LoVo (cell line): ENCODE measurements around the gene G3BP1.
A peak's percentile ranks its signal among the peaks of the same experiment; 100 is the strongest.
"Not testable (repeated sequence)": the region's sequence is repeated elsewhere in the genome, so short reads cannot be mapped to it uniquely, and the experiment has no call there.

Source experiments
- DNase-seq: peaks from one replicate; pipeline ENCODE4 v3.0.0-alpha.2; 2016; ENCODE audit warnings: low spot score

The G3BP1 gene

DNA sequence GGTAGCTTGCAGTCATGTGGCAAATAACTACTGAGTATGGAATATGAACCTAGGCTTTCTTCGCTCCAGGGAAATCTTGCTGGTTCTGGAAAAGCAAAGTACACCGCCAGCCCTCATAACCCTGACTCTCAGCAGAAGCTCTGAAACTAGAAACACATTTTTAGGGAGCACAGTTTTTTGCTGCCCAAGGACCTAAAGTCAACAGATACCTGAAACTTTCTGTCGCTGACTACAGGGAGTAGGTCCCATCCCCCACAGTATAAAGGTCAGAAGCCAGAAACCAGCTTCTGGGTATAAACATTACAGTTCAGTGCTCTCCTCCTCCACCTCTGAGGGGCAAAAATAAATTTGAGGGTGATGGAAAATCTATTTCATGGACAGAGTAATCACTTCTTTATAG, 16.4 kb upstream of the G3BP1 start:
- DNase-seq, result no peak

DNA sequence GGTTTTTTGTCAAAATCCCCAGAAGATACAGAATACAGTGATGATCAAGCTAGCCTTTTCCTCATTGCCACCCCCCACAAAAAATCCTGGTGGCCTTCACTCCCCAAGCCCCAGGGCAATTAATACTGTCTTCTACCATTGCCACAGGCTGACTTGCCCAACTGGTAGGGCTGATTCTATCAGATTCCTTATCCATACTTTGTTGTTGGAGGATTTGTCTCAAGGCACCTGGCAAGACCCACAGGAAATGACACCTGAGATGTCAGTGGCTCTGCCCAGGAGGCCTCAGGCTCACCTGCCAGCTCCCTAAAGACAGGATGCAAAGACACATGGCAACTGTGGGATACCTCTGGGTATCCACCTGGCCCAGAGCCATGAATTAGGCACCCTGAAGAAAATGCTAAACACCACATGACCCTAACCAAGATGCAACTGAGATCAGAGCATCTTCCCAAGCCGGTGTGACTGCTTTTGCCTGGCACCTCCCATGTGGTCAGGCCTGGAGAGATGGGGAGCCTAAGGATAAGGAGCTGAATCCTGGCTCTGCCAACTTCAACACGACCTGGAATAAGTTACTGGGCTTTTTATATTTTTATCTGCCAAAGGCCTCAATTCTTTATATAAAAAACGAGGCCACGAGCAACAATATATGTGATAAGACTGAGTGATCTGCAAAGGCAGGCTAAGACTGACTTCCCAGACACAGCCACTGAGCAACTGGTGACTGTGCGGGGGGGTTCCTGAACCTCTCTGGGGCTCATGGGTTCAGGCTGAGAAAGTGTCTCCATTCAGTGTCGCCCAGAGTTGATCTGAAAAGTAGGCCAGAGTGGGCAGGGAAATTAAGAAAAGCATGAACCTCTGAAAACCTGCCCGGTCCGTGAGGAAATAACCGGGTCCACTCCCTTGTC, 14.3 kb upstream of the G3BP1 start:
- DNase-seq, result no peak

GRCh38 chr5:151758141-151758429, 13.7 kb upstream of the G3BP1 start:
- no peak for DNase-seq

DNA sequence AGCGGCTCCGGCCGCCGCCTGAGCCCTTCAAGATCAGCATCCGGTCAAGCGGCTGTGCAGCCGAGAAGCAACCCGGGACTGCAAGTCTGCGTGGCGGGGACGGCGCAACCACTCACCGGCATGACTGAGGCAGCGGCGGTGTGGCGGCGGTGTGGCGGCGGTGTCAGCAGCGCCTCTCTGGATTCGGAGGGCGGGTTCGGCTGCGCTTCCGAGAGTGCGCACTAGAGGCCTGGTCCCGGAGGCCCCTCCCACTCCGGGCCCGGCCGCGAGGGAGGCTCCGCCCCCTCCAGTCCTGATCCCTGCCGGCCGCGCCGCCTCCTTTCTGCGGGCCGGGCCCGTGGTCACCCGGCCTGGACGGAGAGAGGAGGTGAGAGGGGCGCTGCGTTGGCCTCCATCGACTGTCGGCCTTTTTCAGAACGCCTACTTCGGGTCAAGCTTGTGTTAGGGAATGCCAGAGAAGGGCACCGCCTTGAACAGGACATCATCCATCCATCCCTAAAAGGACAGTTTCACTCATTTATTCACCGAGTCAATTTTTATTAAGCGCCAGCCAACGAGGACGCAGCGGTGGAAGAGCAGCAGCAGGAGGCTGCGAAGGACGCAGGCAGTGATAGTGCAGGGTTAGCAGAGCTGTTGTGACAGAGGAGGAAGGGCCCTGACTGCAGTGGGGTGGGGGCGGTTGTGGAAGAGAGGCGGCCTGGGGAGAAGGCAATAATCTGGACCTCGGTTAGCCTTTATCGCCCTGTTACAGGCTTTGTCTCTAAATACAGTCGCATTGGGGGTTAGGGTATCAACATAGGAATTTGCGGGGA, 13.1 kb upstream of the G3BP1 start, which contains the start of gene ATOX1:
Gene ATOX1 (minus strand): TSS at position 202 of the 812 bp plus-strand sequence. CDS start 80 bp downstream, at position 122.
- DNase-seq, result peak; percentile 96

DNA sequence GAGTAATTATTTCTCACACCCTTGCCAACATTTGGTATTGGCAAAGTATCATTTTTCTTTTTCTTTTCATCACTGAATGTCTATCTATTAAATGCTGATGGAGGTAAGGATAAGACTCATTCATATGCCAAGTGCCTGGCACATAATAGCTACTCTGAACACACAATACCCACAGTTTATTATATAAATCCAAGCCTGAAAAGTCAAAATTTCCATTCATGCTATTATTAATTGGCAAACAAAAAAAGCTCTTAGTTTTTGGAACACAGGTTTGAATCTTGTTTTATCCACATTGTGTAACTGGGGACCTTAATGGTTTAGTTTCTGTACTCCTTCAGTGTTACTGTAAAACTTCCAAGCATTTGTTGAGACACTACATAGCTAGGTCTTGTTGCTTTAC, 7.0 kb upstream of the G3BP1 start:
- DNase-seq, result no peak

DNA sequence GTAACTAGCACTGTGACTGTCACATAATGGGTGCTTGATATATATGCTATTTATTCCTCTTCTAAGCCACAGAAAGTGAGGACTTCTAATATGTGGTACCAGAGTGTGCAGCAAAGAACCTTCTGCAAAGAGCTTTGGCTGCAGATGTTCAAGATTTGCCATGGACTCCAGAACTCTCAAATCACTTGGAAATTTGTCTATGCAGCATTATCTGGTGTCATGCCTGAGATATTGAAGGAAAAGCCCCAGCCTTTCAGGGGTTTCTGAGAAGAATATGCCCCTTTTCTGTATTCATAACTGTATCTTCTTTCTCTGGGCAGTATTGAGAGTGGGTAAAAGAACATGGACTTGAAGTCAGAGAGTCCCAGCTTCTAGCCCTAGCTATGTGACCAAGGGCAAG, 4.8 kb upstream of the G3BP1 start:
- DNase-seq, result no peak

GRCh38 chr5:151770383-151771258, 1.1 kb upstream of the G3BP1 start:
- peak; percentile 54 for DNase-seq

DNA sequence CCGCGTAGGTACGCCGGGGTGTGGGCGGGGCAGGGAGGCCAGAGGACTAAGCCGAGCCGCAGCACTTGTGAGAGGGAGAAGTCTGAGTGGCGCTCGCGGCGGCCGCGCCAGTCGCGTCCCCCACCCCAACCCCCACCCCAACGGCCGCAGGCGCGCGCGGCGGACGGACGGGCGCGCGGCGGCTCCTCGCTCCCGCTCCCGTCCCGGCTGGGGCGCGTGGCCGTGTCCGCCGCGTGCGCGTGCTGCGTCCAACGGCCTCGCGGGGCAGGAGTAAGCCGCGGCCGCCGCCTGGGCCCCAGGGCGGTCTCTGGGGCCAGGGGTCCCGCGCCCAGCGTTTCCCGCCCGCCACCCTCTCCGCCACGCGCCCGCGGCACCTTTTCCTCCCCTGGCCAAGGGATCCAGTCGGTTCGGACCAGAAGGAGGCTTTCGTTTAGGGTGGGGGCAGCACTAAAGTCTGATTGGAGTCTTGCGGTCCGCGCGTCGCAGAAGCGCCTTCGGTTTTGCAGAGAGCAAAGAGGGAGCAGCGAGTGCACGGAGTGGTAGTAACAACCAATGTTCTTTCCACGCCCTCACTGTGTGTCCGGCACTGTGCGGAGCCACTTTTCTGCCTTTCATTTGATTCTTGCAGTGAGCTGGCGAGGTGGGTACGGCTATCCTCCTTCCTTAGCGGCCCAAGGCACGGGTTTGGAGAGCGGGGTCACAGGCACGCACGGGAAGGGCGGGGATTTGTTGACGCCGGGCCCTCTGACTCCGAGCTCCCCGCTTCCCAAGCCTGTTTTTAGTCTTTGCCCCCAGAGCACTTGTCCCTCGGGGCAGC, 483 bp downstream of the G3BP1 start:
- DNase-seq, result peak; percentile 15

DNA sequence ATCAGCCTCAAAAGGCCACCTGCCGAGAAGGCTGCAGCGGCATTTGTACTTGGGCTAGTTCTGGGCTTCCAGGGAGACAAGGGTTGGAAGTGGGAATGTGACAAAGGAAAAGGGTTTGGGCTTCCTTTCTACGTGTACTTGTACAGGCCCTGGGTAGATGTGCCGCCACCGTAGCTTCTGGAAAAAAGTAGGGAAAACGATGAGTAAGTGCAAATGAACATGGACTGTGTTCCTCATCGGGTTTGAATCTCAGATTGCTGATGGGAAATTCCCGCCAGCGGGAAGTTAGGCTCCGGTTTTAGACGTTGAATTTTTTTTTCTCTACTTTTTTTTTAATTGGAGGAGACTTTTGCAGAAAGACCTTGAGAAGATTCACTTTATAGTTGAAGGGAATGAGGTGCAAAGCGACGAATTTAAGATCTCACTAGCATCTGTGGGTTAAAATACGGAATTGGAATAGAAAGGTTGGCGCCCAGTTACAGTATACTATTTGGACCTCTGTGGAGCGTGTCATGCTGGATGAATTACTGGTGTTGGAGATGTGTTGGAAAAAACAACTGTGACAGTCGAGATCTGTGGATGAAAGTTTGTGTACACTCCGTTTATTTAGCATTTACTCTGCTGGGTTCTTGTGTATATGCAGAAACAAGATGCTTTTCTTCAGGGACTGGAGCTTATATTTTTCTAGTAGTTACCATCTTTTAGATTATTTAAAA, 1.2 kb downstream of the G3BP1 start:
- DNase-seq, result peak; percentile 6

- no peak for DNase-seq
Measured at GRCh38 chr5:151773951-151774350, 2.2 kb downstream of the G3BP1 start.

DNA sequence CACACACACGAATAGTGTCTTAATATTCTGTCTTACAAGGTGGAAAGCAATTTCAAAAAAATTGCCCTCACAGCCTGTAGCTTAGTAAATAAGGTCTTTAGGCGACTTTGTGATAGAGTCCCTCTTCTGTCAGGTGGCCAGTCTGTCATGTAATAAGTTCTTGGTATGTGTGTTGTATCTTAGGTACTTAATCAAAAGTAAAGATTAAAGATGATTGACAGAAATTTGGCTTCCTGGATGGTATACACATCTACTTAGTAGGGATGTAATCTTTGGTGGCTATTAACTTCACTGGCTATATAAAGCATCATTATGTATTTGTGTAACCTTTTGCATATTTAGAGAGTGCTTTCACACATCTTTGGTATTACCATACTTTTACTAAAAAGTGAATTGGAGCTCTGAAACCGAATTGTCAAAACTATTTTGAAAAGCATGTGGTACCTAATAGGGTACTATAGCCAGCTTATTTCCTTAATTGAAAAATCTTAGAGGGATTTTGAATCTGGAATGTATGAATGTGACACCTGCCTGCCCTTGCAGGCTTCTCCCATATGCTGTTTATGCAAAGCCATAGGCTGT, 3.4 kb downstream of the G3BP1 start:
- no peak for DNase-seq

GRCh38 chr5:151779531-151780125, 7.9 kb downstream of the G3BP1 start:
- DNase-seq, result no peak

DNA sequence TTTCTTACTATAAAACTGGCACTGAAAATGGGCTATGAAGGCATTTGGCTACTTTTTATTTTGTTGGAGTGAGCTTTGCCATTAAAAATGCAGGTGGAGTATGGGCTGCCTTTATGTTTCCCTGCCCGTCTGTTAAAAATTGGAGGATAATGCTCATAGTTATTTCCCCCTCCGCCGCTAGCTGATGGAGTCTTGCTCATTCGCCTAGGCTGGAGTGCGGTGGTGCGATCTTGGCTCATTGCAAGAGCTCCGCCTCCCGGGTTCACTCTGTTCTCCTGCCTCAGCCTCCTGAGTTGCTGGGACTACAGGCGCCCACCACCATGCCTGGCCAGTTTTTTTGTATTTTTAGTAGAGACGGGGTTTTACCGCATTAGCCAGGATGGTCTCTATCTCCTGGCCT, 8.6 kb downstream of the G3BP1 start:
- no peak for DNase-seq

- no peak for DNase-seq
Measured at GRCh38 chr5:151781201-151781600, 9.4 kb downstream of the G3BP1 start.

- not testable (repeated sequence) for DNase-seq
Measured at GRCh38 chr5:151783664-151784063, 11.9 kb downstream of the G3BP1 start.

GRCh38 chr5:151784141-151784540, 12.4 kb downstream of the G3BP1 start:
- no peak for DNase-seq

- DNase-seq, result no peak
Measured at GRCh38 chr5:151786468-151786867, 14.7 kb downstream of the G3BP1 start.

- DNase-seq, result no peak
Measured at GRCh38 chr5:151787817-151788216, 16.1 kb downstream of the G3BP1 start.

GRCh38 chr5:151793358-151793757, 21.6 kb downstream of the G3BP1 start:
- no peak for DNase-seq

- DNase-seq, result no peak
Measured at GRCh38 chr5:151795426-151795825, 23.7 kb downstream of the G3BP1 start.
